Daoy (cell line): Measurements from ENCODE around the gene C1orf167. TPM values are rescaled to one million over a fixed set of nuclear protein-coding genes. Genes with fewer than 3 reads are reported as not detected.

Experiments
- DNase-seq: peaks from one replicate; pipeline ENCODE4 v3.0.0-alpha.2; 2015; ENCODE audit warnings: low read depth
- total RNA-seq: library from RNA; depleted of rRNA; stranded (reverse); fragments of >200 nt; shearing (Covaris generic); gene quantifications from 2 replicates; pipeline ENCODE4 v1.2.3, GENCODE V29; 2014

The C1orf167 gene
- total RNA-seq, 1 experiment from 2014 or later, result not detected

GRCh38 chr1:11784256-11784992, 22.4 kb downstream of the C1orf167 start:
- no peak for DNase-seq

- DNase-seq, result peak; percentile 61
Observed at GRCh38 chr1:11784993-11785769, 23.2 kb downstream of the C1orf167 start.

DNA sequence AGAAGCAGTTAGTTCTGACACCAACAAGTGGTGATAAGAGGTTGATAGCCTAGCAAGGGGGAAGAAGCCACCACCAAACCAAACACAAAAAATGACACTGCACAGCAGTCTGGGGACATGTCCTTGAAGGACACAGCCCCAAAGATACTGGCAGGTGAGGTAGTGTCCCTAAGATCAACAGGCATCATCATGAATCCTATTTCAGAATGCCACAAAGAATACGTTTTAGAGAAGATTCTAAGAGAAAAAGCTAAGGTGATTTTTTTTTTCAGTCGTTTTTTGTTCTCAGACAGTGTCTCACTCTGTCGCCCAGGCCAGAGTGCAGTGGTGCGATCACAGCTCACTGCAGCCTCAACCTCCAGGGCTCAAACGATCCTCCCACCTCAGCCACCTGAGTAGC, 24.2 kb downstream of the C1orf167 start:
- DNase-seq, result no peak

GRCh38 chr1:11787251-11787803, 25.3 kb downstream of the C1orf167 start:
- no peak for DNase-seq

DNA sequence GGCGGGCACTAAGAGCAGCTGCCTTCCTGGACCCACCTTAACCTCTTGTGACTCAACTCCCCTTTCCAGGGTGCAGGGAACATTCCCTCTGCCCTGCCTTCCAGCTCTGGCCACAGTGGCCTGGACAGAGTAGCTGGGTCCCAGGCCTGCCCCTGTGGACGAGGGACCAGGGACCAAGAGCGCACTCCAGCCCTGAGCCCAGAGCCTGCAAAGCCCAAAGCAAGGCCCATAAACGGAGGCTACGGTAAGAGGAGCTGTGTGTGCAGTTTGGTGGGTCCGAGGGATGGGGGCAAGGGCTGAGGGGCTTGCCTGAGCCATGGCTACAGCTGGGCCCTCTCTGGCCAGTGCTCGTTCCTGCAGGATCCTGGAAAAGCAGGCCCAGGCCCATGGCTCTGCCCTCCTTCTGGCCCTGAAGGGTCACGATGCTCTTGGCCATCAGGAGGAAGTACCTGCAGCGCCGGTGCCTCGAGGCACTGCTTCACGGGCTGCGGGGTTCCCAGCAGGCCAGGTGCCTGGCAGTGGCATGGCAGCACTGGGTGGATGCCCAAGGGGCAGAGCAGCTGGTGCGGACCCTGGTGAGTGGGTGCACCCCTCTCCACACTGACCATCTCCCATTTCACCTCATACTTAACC, 25.9 kb downstream of the C1orf167 start:
- no peak for DNase-seq

DNA sequence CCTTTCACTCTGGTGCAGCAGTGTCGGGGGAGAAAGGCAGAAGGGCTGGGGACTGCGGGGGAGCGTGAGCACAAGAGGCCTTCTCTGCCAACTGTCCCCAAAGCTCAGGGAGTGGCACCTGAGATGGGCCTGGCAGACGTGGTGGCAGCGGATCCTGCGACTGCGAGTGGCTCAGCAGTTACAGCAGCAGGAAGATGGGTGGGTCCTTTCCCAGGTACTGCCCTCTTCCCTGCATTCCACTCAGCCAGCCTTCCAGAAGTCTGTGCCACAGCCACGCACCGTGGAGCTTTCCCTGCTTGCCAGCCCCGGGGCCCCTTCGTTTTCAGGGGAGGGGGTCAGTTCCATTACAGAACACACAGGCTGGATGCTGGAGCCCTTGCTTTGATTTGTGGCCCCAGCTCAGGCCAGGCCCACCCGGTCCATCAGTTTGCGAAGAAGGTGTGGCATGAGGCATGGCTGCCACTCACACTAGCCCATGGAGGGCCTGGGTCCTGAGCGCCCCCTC, 26.6 kb downstream of the C1orf167 start:
- DNase-seq, result no peak

DNA sequence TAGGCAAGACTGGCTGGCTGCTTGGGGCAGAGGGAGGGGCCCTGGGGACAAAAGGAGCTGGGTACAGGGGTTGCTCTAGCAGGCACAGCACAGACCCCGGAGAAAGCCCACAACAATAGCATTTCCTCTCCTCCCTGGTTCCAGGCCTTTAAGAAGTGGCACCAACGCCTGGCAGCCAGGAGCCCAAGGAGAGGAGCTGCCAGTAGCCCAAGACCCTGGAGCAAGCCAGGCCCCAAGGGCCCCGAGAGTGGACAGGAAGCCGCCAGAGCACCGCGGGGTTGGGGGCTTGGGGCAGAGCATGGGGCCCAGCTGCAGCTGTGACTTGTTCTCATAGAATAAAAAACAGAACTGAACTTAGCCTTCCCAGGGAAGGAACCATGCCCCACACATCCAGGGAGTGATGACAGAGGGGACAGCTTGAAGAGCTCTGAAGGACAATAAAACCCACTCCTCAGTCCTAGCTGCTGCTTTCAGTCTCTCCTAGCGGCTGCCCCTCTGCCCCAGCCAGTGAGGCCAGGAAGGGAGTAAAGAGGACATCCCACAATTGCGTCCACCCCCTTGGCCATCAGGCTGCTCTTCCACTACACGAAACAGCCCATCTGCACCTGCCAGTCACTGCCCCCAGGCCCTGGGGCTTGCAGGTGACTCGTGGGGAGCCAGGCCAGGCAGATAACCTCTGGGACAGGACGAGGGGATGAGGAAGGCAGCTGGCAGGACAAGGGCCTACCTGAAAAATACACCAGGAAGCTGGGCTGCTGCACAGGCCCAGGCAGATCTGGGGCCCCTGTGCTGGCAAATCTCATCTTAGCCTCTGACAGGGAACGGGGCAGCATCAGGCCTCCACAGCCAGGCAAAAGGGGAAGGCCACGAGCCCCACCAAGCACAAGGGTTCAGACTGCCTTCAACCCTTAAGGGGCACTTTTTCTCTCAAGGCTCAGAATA, 27.4 kb downstream of the C1orf167 start:
- DNase-seq, result no peak

GRCh38 chr1:11790101-11790879, 28.3 kb downstream of the C1orf167 start:
- no peak for DNase-seq

DNA sequence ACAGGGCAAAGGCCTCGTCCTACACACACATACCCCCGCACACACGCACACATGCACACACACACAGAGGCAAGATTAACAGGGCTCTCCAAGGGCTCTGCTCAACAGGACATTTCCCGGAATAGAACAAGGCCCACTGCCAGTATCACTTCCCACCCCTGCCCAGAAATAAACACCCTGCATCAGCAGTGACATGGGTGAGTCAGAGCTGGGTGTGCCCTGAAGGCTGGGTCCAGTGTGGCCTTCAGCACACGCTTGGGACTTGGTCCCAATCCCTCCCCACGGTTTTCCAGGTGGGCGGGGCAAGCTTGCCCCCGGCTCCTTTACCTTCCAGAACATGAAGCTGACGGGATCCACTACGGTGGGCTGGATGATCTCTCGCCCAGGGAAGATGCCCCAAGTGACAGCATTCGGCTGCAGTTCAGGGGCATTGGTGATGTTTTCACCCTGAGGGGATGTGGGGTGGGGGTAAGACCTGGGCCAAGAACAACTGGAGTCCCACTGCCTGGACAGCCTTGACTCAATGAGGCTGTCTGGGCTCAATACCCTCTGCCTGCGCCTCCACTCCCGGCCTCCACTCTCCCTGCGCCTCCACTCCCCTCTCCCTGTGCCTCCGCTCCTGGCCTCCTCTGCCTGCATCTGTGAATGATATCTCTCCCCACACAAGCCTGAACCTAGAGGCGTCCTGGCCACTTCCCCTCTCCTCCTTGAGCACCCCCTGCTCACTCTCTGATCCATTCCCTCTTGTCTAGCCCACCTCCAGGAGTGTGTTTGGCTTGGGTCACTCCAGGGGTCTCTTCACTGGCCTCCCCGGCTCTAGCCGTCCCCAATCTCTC, 29.1 kb downstream of the C1orf167 start:
- DNase-seq, result peak; percentile 87

GRCh38 chr1:11792106-11792505, 30.1 kb downstream of the C1orf167 start:
- no peak for DNase-seq

- DNase-seq, result no peak
Observed at GRCh38 chr1:11793819-11794218, 31.8 kb downstream of the C1orf167 start.

DNA sequence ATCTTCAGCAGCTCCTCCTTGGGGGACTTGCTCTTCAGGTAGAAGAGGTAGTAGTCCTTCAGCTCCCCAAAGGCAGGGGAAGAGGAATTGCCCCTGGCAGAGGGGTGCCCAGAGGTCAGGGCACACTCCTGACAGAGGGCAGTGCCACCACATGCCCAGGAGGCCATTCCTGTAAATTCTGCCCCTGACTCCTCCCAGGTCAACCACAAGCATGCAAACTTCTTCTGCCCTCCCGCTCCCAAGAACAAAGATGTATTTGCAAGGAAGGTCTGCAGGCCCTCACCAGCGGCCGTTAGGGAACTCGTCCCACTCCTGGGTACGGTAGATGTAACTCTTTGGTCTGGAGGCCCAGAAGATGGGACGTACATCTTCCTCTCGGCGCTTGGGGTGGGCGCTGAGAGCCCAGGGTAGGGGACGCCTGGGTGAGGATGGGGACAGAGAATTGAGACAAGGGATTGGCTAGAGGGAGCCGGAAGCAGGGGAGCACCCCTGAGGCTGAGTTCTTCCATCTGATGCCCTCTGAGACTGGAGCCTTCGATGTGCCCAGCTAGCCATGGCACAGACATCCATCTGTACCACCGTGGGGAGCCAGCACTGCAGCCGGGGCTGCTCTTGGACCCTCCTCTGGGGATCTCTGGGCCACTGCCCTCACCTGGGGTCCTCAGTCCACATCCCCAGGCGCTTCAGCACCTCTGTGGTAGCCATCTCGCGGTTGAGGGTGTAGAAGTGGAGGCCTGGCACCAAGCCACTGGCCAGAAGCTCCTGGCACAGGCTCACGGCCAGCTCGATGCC, 32.6 kb downstream of the C1orf167 start:
- no peak for DNase-seq

DNA sequence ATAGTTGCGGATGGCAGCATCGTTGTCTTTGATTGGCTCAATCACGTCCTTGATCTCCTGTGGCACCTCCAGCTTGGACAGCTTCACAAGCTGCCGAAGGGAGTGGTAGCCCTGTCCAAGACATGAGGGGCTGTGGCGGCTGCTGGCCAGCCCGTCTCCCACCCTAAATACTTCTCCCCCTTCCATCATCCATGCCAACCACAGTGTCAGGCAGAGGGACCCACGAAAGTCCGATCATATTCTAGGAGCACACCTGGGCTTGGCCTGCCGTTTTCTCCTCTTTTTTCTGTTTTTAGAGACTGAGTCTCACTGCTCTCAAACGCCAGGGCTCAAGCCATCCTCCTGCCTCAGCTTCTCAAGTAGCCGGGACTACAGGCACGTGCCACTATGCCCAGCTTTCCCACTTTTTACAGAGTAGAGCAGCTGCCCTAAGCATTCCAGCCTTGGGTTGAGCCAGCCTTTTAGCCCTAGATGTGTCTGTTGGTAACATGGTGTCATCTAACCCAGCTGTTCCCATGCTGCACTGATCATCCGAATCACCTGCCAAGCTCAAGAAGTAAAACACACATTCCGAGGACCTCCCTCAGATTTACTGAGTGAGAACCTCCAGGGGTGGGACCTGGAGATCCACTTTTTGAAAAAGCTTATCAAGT, 33.4 kb downstream of the C1orf167 start:
- DNase-seq, result no peak

DNA sequence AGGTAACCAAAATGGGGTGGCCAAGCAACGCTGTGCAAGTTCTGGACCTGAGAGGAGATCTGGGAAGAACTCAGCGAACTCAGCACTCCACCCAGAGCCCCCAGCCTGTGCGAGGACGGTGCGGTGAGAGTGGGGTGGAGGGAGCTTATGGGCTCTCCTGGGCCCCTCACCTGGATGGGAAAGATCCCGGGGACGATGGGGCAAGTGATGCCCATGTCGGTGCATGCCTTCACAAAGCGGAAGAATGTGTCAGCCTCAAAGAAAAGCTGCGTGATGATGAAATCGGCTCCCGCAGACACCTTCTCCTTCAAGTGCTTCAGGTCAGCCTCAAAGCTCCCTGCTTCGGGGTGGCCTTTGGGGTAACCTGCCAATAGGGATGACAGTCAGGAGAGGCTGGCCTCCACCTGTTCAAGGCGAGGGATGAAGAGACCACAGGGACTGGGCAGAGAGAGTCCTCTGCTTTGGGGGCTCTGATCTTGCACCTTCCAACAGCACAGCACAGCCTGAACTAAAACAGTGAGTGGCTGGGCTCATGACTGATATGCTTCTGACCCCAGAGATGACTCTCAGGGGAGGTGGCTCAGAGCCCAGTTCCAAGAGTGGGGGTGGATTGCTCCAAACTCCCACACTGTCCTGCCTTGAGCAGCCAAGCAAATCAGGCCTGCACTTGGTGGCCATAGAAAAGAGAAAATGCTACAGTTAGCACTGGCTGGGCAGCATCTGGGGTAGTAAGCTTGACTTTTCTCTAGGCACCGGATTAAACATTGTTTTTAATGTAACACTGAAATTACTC, 34.2 kb downstream of the C1orf167 start:
- no peak for DNase-seq

DNA sequence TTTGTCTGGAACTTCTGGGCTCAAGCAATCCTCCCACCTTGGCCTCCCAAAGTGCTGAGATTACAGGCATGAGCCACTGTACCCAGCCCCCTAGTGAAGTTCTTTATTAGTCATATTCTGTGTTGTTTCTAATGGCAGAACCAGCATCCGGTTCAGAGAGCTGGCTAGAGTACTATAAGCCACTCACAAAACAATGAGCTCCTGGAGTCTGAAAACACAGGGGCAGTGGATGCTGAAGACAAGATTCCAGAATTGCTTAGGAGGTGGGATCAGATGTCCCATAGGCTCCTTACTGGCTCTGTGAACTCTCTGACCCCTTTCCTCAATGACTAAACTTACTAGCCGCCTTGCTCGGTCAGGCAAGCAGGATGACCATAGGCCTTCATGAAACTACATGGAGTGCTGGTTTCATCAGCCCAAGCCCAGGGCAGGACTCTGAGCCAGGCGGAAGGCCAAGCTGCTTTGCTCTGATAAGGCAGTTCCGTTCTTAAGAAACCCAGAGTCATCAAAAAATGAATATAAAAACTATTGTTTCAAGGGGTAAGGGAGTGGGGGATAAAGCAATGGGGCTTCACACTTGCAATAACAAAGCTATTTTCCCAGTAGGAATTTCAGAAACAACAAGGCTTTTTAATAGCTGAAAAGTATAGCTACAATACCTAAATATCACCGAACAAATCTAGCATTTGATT, 35.7 kb downstream of the C1orf167 start:
- no peak for DNase-seq

DNA sequence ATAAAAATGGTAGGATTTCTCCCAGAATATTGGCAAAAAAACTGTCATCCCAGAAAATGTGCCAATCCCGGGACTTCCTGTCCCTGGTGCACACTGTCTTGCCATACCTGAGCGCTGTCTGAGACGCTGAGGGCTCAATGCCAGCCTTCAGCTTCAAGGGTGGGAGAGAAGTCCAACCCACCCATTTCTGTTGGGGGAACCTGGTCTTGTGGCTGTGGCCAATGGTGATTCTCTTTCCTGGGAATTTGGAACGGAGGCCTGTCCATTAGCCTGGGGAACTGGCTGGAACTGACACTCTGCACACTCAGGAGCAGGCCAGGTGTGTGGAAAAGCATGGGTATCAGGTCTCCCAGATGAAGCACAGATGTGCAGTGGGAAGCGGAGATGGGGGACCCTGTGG, 37.1 kb downstream of the C1orf167 start:
- no peak for DNase-seq

- no peak for DNase-seq
Observed at GRCh38 chr1:11799896-11800295, 37.9 kb downstream of the C1orf167 start.
